Activated CD4-positive, alpha-beta T cell treated with anti-CD3 and anti-CD28 coated beads, Interleukin-2, amount 10 ng/mL, durations not matched to agents 7 days and 5 days (primary cell): ENCODE results near the gene ZC3H7A. TPM values are rescaled to one million over a fixed set of nuclear protein-coding genes. Genes with fewer than 3 reads are reported as not detected.

Source experiments
- CTCF ChIA-PET: fragments of 350-600 bp; sonication (Branson Sonifier 250); formaldehyde crosslinking; loops from one replicate; lab custom pipeline; 2021; ENCODE audit warnings: antibody characterized with exemption; lab: Charles Lee
- POLR2A ChIA-PET: fragments of 350-600 bp; sonication (Branson Sonifier 250); formaldehyde crosslinking; loops from one replicate; lab custom pipeline; 2021; ENCODE audit warnings: antibody characterized with exemption; lab: Charles Lee
- DNase-seq: peaks from one replicate; pipeline ENCODE4 v3.0.0-alpha.2; 2020
- H3K27ac Mint-ChIP-seq: one replicate; pipeline ENCODE4 v1.8.0; 2021; ENCODE audit warnings: mild to moderate bottlenecking, moderate library complexity, mixed read lengths
- H3K27me3 Mint-ChIP-seq: one replicate; pipeline ENCODE4 v1.8.0; 2021; ENCODE audit warnings: mixed read lengths
- H3K36me3 Mint-ChIP-seq: one replicate; pipeline ENCODE4 v1.8.0; 2021; ENCODE audit warnings: low read depth, mixed read lengths
- H3K4me1 Mint-ChIP-seq: one replicate; pipeline ENCODE4 v1.8.0; 2021; ENCODE audit warnings: mixed read lengths
- H3K4me3 Mint-ChIP-seq: one replicate; pipeline ENCODE4 v1.8.0; 2021; ENCODE audit warnings: mild to moderate bottlenecking, moderate library complexity, mixed read lengths
- H3K9me3 Mint-ChIP-seq: one replicate; pipeline ENCODE4 v1.8.0; 2021; ENCODE audit warnings: mixed read lengths
- total RNA-seq, 2 experiments: library from RNA; stranded (reverse); gene quantifications; one replicate each; pipeline ENCODE4 v1.2.3, GENCODE V29; 2021

Gene ZC3H7A
- total RNA-seq, 2 experiments from 2014 or later, result 68.0 to 76.9 TPM

DNA sequence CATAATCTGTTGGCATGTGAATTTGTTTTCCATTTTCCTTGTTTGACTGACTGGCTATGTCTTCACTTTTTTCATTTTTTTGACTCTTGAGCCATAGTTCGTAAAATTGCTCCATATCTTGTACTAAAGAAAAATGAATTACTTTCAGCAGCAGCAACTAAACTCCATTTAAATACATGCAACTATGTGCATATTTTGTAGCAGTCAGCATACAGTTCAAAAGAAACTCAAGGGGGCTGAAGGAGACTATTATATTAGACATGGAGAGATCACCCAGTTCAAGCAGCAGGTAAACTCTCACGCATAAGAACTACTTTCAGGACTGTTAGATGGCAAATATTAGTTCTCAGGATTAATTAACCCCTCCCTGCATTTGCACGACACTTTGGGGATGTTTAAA, 40.8 kb downstream of the ZC3H7A start:
- CTCF ChIA-PET, result no interaction called here

DNA sequence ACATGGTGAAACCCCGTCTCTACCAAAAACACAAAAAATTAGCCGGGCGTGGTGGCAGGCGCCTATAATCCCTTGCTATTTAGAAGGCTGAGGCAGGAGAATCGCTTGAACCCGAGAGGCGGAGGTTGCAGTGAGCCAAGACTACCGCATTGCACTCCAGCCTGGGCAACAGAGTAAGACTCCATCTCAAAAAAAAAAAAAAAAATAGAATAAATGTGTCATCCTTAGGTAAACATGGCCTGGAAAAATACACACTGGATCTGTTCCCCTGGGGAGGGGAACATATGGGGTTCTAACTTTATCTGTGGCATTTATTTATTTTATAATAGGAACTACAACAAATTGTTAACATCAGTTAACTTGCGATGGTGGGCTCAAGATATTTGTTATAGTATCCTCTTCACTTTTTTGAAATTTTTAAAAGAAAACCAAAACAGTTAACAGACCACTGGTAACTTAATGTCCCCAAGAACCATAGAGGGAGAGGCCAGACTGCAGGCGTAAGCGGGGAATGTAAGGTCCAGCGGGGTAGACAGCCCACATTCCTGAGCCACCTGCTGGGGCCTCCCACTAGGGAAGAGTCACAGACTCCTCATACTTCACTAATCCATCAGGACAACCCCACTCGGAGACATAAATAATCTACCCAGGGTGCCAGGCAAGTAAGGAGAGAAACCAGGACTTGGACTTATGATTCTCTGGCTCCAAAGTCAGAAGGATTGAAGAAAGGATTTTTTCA, 41.9 kb downstream of the ZC3H7A start:
- DNase-seq, result no peak
- Mint-ChIP-seq H3K9me3 (no peaks in the 10 kb centered on the region), H3K4me3 (no peak overlapping the region), H3K27ac (no peak overlapping the region), H3K36me3 (peaks cover 50% of the 10 kb centered on the region), H3K4me1 (no peaks in the 10 kb centered on the region), H3K27me3 (no peaks in the 10 kb centered on the region)
- ChIA-PET POLR2A (no interaction called here), CTCF (no interaction called here)

More for the DNA sequence above, 40.8 kb downstream of the ZC3H7A start:
- POLR2A ChIA-PET, result no interaction called here
- Mint-ChIP-seq H3K27ac (no peak overlapping the region), H3K9me3 (no peaks in the 10 kb centered on the region), H3K4me3 (no peak overlapping the region), H3K27me3 (no peaks in the 10 kb centered on the region), H3K4me1 (no peaks in the 10 kb centered on the region), H3K36me3 (peaks cover 47% of the 10 kb centered on the region)
- DNase-seq, result no peak

DNA sequence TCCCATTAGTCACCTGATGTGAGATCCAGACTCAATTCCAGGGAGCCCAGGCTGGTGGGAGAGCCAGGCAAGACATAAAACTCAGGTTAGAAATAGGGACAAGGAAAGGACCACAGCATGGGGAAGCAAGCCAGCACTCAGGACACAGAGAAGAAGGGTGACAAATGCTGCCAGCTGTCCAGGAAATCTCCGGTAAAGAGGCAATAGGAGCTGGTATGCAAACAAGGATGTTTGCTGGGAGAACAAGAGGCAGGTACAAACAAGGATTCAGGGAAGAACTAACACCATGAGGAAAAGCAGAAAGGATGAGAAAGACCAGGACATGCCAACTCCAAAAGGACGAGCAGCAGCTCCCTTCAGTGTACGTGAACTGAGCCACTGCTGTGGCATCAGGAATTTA, 44.2 kb downstream of the ZC3H7A start:
- POLR2A ChIA-PET, result no interaction called here

DNA sequence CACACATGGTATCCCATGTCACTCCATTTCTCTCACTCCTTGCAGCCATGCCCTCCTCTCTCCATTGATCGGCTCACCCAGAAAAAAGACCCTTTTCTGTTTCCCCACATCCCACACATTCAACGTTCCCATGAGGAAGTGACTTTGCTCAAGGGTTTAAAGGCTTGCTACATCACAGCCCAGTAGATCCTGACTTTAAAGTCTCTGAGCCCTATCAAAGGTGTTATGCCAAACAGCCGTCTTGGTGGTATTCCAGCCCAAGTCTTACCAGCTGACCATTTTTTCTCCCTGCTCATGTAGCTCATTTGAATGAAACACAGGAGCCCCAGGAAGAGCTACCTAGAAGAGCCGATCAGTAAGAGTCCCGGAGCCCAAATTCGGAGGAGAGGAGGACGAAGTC, 47.0 kb downstream of the ZC3H7A start:
- POLR2A ChIA-PET, result no interaction called here
- no peak for DNase-seq
- Mint-ChIP-seq H3K4me1 (peaks cover 12% of the 10 kb centered on the region), H3K27me3 (no peaks in the 10 kb centered on the region), H3K36me3 (peaks cover 36% of the 10 kb centered on the region), H3K27ac (peak overlapping the region; percentile 46), H3K4me3 (no peak overlapping the region), H3K9me3 (no peaks in the 10 kb centered on the region)
- CTCF ChIA-PET, result no interaction called here

More for the DNA sequence above, 44.2 kb downstream of the ZC3H7A start:
- no peak for DNase-seq
- Mint-ChIP-seq H3K36me3 (peaks cover 54% of the 10 kb centered on the region), H3K4me1 (peaks cover 8% of the 10 kb centered on the region), H3K4me3 (no peak overlapping the region), H3K27me3 (no peaks in the 10 kb centered on the region), H3K9me3 (no peaks in the 10 kb centered on the region), H3K27ac (no peak overlapping the region)
- CTCF ChIA-PET, result interaction anchor here (0.6 to 1.3 kb wide), 4 partner anchors 10 to 163 kb away, joined by 3 to 5 read pairs (median 3); partner anchors contain the start of gene TXNDC11

DNA sequence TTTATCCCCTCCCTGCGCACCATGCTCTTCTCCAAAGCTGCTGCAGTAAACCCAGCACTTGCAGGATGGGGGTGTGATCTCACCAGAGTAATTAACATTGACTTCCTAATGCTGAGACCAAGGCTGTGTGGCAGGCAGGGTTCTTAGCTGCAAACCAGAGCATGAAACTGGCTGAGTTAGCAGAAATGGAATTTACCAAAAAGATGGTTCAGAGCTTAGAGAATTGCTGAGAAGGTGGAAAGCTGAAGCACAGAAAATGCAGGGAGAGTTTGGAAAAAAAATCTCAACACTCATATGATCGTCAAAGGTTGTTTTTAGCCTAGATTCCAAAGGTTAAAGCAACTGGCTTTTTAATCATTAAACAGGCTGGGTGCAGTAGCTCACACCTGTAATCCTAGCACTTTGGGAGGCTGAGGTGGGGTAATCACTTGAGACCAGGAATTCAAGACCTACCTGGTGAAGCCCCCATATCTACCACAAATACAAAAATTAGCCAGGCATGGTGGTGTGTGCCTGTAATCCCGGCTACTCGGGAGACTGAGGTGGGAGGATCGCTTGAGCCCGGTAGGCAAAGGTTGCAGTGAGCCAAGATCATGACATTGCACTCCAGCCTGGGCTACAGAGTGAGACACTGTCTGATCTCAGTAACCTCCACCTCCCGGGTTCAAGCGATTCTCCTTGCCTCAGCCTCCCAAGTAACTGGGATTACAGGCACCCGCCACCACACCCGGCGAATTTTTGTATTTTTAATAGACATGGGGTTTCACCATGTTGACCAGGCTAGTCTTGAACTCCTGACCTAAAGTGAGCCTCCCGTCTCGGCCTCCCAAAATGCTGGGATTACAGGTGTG, 48.4 kb downstream of the ZC3H7A start:
- H3K9me3 Mint-ChIP-seq, result no peaks in the 10 kb centered on the region
- H3K4me1 Mint-ChIP-seq, result peaks cover 18% of the 10 kb centered on the region
- no peak overlapping the region for H3K4me3 Mint-ChIP-seq
- no peak for DNase-seq
- ChIA-PET CTCF (interaction anchor here (0.5 to 1.6 kb wide), 2 partner anchors 48 to 104 kb away, joined by 3 to 6 read pairs; partner anchors contain the start of gene ZC3H7A), POLR2A (interaction anchor here (0.6 kb wide), 2 partner anchors 17 to 319 kb away, joined by 3 read pairs; no protein-coding TSS in a partner anchor)
- peaks cover 33% of the 10 kb centered on the region for H3K36me3 Mint-ChIP-seq
- H3K27me3 Mint-ChIP-seq, result no peaks in the 10 kb centered on the region
- peak overlapping the region; percentile 60 for H3K27ac Mint-ChIP-seq

DNA sequence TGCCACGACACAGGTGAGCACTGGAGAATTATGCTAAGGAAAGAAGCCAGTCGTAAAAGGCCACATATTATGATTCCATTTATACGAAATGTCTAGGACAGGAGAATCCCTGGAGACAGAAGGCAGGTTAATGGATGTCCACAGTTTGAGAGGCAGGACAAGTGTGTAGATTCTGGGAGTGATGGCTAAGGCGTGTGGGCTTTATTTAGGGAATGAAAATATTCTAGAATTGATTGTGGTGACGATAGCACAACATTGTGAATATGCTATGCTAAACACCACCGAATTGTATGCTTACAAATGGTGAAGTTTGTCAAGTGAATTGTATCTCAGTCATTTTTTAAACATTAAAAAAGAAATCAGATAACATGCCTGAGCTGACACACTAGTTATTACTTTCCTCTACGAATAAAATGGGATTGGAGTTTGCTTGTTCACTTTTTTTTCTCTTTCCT, 49.1 kb downstream of the ZC3H7A start:
- Mint-ChIP-seq H3K36me3 (peaks cover 28% of the 10 kb centered on the region), H3K4me3 (no peak overlapping the region), H3K4me1 (peaks cover 22% of the 10 kb centered on the region), H3K9me3 (no peaks in the 10 kb centered on the region), H3K27me3 (no peaks in the 10 kb centered on the region), H3K27ac (peak overlapping the region; percentile 60)
- POLR2A ChIA-PET, result interaction anchor here (0.6 to 0.7 kb wide), 2 partner anchors 11 to 320 kb away, joined by 3 read pairs; no protein-coding TSS in a partner anchor
- CTCF ChIA-PET, result interaction anchor here (1.6 kb wide), 1 partner anchor 49 kb away, joined by 6 read pairs; the partner anchor contains the start of gene ZC3H7A
- DNase-seq, result no peak

DNA sequence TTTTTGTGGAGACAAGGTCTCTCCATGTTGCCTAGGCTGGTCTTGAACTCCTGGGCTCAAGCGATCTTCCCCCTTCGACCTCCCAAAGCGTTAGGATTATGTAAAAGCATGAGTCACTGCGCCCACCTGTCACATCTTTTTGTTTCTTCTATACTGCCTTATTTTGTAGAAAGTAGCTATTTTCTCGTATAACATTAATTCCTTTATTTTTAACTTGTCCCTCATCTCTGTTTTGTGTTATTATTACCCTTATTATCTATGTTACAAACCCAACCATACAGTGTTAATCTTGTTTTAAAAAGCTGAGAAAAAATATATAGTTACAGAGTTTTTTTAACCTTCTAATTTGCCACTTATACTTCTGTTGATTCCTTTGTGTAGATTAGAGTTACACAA, 53.0 kb downstream of the ZC3H7A start:
- peaks cover 46% of the 10 kb centered on the region for H3K4me1 Mint-ChIP-seq
- peak overlapping the region; percentile 95 for H3K4me3 Mint-ChIP-seq
- H3K27me3 Mint-ChIP-seq, result no peaks in the 10 kb centered on the region
- peaks cover 17% of the 10 kb centered on the region for H3K36me3 Mint-ChIP-seq
- H3K9me3 Mint-ChIP-seq, result no peaks in the 10 kb centered on the region
- ChIA-PET POLR2A (no interaction called here), CTCF (interaction anchor here (0.6 to 1.3 kb wide), 4 partner anchors 32 to 780 kb away, joined by 3 to 7 read pairs (median 4); no protein-coding TSS in a partner anchor)
- peak overlapping the region; percentile 97 for H3K27ac Mint-ChIP-seq
- DNase-seq, result no peak

DNA sequence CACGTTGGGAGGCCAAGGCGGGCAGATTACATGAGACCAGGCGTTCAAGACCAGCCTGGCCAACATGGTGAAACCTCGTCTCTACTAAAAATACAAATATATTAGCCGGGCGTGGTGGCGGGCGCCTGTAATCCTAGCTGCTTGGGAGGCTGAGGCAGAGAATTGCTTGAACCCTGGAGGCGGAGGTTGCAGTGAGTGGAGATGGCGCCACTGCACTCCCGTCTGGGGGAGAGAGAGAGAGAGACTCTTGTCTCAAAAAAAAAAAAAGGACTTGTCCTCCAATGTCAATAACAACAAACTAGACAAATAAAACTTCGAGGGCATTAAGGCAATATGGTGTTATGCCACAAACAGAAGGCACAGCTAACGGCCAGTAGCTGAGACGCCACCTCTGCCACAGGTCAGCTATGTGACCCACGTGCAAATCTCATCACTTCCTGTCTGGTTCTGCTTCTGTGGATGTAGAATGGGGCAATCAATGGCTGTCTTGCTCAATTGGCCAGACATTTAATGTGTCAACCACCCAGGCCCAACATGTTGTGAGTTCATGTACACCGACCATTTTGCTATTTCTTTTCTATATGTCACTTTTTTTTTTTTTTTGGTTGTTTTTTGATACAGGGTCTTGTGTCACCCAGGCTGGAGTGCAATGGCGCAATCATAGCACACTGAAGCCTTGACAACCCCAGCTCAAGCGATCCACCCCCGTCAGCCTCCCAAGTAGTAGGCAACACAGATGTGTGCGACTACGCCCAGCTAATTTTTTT, 53.6 kb downstream of the ZC3H7A start:
- Mint-ChIP-seq H3K4me3 (peak overlapping the region; percentile 95), H3K4me1 (peaks cover 49% of the 10 kb centered on the region), H3K27me3 (no peaks in the 10 kb centered on the region), H3K9me3 (no peaks in the 10 kb centered on the region), H3K27ac (peak overlapping the region; percentile 97), H3K36me3 (peaks cover 19% of the 10 kb centered on the region)
- CTCF ChIA-PET, result interaction anchor here (0.6 to 1.5 kb wide), 9 partner anchors 10 to 780 kb away, joined by 3 to 10 read pairs (median 5); partner anchors contain the start of gene ZC3H7A
- POLR2A ChIA-PET, result interaction anchor here (0.8 to 1.3 kb wide), 2 partner anchors 27 to 54 kb away, joined by 3 to 6 read pairs; partner anchors contain the start of gene ZC3H7A
- DNase-seq, result peak; percentile 20

DNA sequence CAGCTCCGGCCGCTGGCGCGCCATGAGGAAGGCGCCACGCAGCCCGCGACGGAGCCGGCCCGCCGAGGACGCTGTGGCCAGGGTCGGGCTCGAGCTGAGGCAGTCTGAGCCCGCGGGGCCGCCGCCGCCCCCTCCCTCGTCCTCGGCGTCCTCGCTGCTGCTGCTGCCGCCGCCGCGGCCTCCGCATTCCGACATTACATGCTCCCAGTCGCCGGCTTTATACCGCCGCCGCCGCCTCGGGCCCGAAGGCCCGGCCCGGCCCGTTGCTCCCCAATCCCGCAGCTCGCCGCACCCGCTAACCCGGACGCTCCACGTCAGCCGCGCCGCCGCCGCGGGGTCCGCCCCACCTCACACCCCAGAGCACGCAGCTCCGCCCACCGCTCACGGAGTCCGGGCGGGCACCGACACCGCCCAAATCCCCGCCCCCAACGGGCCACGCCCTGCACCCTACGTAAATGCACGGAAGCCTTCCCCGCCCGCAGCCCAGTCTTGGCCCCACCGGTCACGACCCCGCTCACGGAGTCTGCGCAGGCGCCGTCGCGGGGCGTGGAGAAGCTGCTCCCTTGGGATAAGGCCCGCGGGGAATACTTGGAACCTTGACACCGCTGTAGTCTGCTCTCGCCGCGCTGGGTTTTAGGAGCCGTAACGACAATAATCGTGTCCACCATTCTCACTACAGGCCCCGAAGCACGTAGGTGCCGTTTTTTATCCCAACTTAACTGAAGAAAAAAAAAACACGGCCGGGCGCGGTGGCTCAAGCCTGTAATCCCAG, 54.3 kb downstream of the ZC3H7A start, which contains the start of gene TXNDC11:
TXNDC11 (minus strand) TSS at position 322 of the 772 bp plus-strand sequence; CDS start at position 195, 127 bp downstream.
- peaks cover 51% of the 10 kb centered on the region for H3K4me1 Mint-ChIP-seq

DNA sequence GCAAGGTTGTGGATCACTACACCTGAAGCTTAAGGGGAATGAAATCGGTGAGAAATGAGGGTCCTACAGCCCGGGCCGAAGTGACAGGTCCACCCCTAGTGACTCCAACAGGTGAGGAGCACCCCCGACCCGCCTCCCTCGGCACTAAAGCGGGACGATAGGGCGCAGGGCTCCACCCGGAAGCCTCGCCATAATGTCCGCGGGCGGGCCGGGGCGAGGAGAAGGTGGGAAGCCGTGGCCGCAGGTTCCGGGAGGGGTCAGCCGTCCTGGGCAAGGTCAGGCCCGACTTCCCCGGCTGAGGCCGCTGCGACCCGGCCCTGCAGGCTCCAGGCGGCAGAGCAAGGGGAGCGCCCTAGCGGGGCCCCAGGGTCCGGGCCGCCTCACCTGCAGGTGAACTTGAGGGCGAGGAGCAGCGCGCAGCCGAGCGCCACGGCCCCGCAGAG, 54.9 kb downstream of the ZC3H7A start:
- CTCF ChIA-PET, result interaction anchor here (0.6 to 1.6 kb wide), 10 partner anchors 11 to 788 kb away, joined by 3 to 10 read pairs (median 4); partner anchors contain the start of gene ZC3H7A
- Mint-ChIP-seq H3K27ac (peak overlapping the region; percentile 95), H3K4me1 (peaks cover 53% of the 10 kb centered on the region), H3K36me3 (peaks cover 23% of the 10 kb centered on the region), H3K4me3 (peak overlapping the region; percentile 95), H3K9me3 (no peaks in the 10 kb centered on the region), H3K27me3 (no peaks in the 10 kb centered on the region)
- DNase-seq, result peak; percentile 57
- POLR2A ChIA-PET, result interaction anchor here (1.3 kb wide), 1 partner anchor 55 kb away, joined by 6 read pairs; the partner anchor contains the start of gene ZC3H7A

More for the DNA sequence above, 54.3 kb downstream of the ZC3H7A start, which contains the start of gene TXNDC11:
- Mint-ChIP-seq H3K36me3 (peaks cover 23% of the 10 kb centered on the region), H3K27ac (peak within 1 kb of the TSS; percentile 97), H3K9me3 (no peaks in the 10 kb centered on the region), H3K27me3 (no peaks in the 10 kb centered on the region), H3K4me3 (peak within 1 kb of the TSS; percentile 95)
- POLR2A ChIA-PET, result interaction anchor here (0.8 to 1.3 kb wide), 2 partner anchors 28 to 54 kb away, joined by 3 to 6 read pairs; partner anchors contain the start of gene ZC3H7A
- CTCF ChIA-PET, result interaction anchor here (0.6 to 1.6 kb wide), 9 partner anchors 11 to 789 kb away, joined by 3 to 10 read pairs (median 5); partner anchors contain the start of gene ZC3H7A
- peak; percentile 99 for DNase-seq

DNA sequence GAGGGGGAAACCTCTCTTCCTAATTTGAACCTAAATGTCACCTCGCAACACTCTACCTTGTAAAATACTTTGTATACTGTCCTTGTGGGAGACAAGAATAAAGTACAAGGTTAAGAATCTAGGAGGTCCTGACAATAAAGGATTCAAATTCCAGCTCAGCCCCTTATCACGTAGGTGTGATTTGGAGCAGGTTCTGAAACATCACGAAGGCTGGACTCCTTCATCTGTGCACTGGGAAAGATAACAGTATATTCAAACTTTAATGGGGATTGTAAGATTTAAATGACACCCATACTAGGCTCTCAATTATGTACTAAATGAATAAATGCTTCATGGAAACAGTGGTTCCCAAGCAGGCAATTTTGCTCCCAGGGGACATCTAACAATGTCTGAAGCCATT, 56.5 kb downstream of the ZC3H7A start:
- H3K36me3 Mint-ChIP-seq, result peaks cover 36% of the 10 kb centered on the region
- H3K4me1 Mint-ChIP-seq, result peaks cover 64% of the 10 kb centered on the region
- ChIA-PET POLR2A (no interaction called here), CTCF (no interaction called here)
- peak overlapping the region; percentile 95 for H3K4me3 Mint-ChIP-seq
- no peak overlapping the region for H3K27ac Mint-ChIP-seq
- H3K27me3 Mint-ChIP-seq, result no peaks in the 10 kb centered on the region
- H3K9me3 Mint-ChIP-seq, result no peaks in the 10 kb centered on the region
- no peak for DNase-seq
